Body of pancreas (tissue), 4 donors: ENCODE results near the gene STK31. TPM values are rescaled to one million over a fixed set of nuclear protein-coding genes. Genes with fewer than 3 reads are reported as not detected.

Source experiments
- ATAC-seq: fragments of 150-250 bp; one replicate; pipeline ENCODE4 v1.9.1; 2016
- DNase-seq, 4 donors: peaks; one replicate each; pipeline ENCODE4 v3.0.0-alpha.2; 2019
- H3K27ac ChIP-seq, 4 donors: fragments of 200-600 bp; sonication (generic); 1 replicate in 3 of 4; 2 replicates in 1 of 4; pipeline versions ENCODE4 v1.5.1 to v1.6.1; 2016 to 2019; ENCODE audit warnings: mild to moderate bottlenecking in 1 of 4, mixed read lengths in 1 of 4, moderate library complexity in 1 of 4
- H3K27me3 ChIP-seq, 2 donors: fragments of 200-600 bp; sonication (generic); one replicate each; pipeline ENCODE4 v1.6.0; 2016; ENCODE audit warnings: mild to moderate bottlenecking in 1 of 2
- H3K36me3 ChIP-seq, 2 donors: fragments of 200-600 bp; sonication (generic); replicated peaks in 1 of 2; 2 replicates each; pipeline ENCODE4 v1.5.1; 2016; ENCODE audit warnings: low read depth in 2 of 2; ENCODE audit not compliant: insufficient read depth in 1 of 2
- H3K4me1 ChIP-seq: fragments of 200-600 bp; sonication (generic); one replicate; pipeline ENCODE4 v1.6.0; 2016
- H3K4me3 ChIP-seq, 2 donors: fragments of 200-600 bp; sonication (generic); 1 replicate in 1 of 2; 2 replicates in 1 of 2; pipeline ENCODE4 v1.5.1; 2016 to 2019
- H3K9me3 ChIP-seq, 3 donors: fragments of 200-600 bp; sonication (generic); 1 replicate in 2 of 3; 2 replicates in 1 of 3; pipeline ENCODE4 v1.5.1; 2016
- CTCF ChIP-seq, 7 experiments: fragments of 450-650 bp in 4 of 7; fragments of 200-600 bp in 3 of 7; sonication (generic) in 3 of 7; IDR thresholded peaks; one replicate each; pipeline ENCODE4 v1.5.1; 2016 to 2019; ENCODE audit warnings: antibody characterized with exemption in 7 of 7
- POLR2A ChIP-seq, 3 donors: fragments of 450-650 bp; IDR thresholded peaks; one replicate each; pipeline ENCODE4 v1.6.1; 2016; ENCODE audit warnings: antibody characterized with exemption in 3 of 3, mild to moderate bottlenecking in 2 of 3
- WGBS, 2 donors: methylation state at CpG; one replicate each; pipeline ENCODE4 v1.1.5; 2017; 5-methylcytosine and 5-hydroxymethylcytosine counted together
- intact Hi-C: fragments of 100-400 bp; cut with DNase I; formaldehyde crosslinking; loops from one replicate; pipeline ENCODE4 v1.15.1; 2023
- total RNA-seq, 2 donors: library from RNA; depleted of rRNA; stranded (reverse); fragments of >200 nt; gene quantifications; one replicate each; pipeline ENCODE4 v1.1.0, GENCODE V29; 2016

STK31 gene
- total RNA-seq, 2 donors from 2014 or later: 2.3 TPM; not detected in 1

GRCh38 chr7:23713285-23714149, 3.5 kb downstream of the STK31 start:
- WGBS, 2 donors: 71 to 74% methylated on average over 6 of the region's 6 CpGs
- no peaks in the 10 kb centered on the region for H3K9me3 ChIP-seq
- H3K4me3 ChIP-seq: no peak overlapping the region
- DNase-seq (no peak), ATAC-seq (no peak)
- TF ChIP-seq POLR2A (IDR thresholded peaks at IDR 0.05) (no peak), CTCF (IDR thresholded peaks at IDR 0.05) (no peak)
- no peak overlapping the region for H3K27ac ChIP-seq
- no peaks in the 10 kb centered on the region for H3K27me3 ChIP-seq
- intact Hi-C loops: loop anchor here (5.0 to 10.0 kb wide), 2 partner anchors 59 to 141 kb away; no protein-coding TSS in a partner anchor
- H3K36me3 ChIP-seq: no peaks in the 10 kb centered on the region
- H3K4me1 ChIP-seq: peaks cover 17% of the 10 kb centered on the region

- H3K4me3 ChIP-seq: no peak overlapping the region
- WGBS, 2 donors: 53 to 61% methylated on average over 2 of the region's 2 CpGs
- DNase-seq (no peak), ATAC-seq (no peak)
- H3K27me3 ChIP-seq: no peaks in the 10 kb centered on the region
- no peak overlapping the region for H3K27ac ChIP-seq
- peaks cover 11% of the 10 kb centered on the region for H3K4me1 ChIP-seq
- no peaks in the 10 kb centered on the region for H3K9me3 ChIP-seq
- no peaks in the 10 kb centered on the region for H3K36me3 ChIP-seq
- intact Hi-C loops: loop anchor here (5.0 to 10.0 kb wide), 2 partner anchors 59 to 142 kb away; no protein-coding TSS in a partner anchor
- TF ChIP-seq CTCF (IDR thresholded peaks at IDR 0.05): no peak
- TF ChIP-seq POLR2A (IDR thresholded peaks at IDR 0.05): no peak
Observed at GRCh38 chr7:23714150-23714464, 4.1 kb downstream of the STK31 start.

GRCh38 chr7:23714579-23714978, 4.6 kb downstream of the STK31 start:
- H3K4me1 ChIP-seq: peaks cover 8% of the 10 kb centered on the region
- DNase-seq: no peak
- H3K27ac ChIP-seq: no peak overlapping the region
- no peaks in the 10 kb centered on the region for H3K9me3 ChIP-seq
- no peak overlapping the region for H3K4me3 ChIP-seq
- TF ChIP-seq CTCF (IDR thresholded peaks at IDR 0.05) (no peak), POLR2A (IDR thresholded peaks at IDR 0.05) (no peak)
- WGBS, 2 donors: 83% methylated on average over 1 of the region's 1 CpG
- no peaks in the 10 kb centered on the region for H3K27me3 ChIP-seq
- ATAC-seq: no peak
- no peaks in the 10 kb centered on the region for H3K36me3 ChIP-seq
- intact Hi-C loops: loop anchor here (5.0 to 10.0 kb wide), 2 partner anchors 60 to 142 kb away; no protein-coding TSS in a partner anchor

GRCh38 chr7:23715099-23715498, 5.1 kb downstream of the STK31 start:
- Histone ChIP-seq H3K4me1 (peaks cover 4% of the 10 kb centered on the region), H3K36me3 (no peaks in the 10 kb centered on the region), H3K27ac (no peak overlapping the region), H3K27me3 (no peaks in the 10 kb centered on the region), H3K4me3 (no peak overlapping the region), H3K9me3 (no peaks in the 10 kb centered on the region)
- no peak for TF ChIP-seq CTCF (IDR thresholded peaks at IDR 0.05)
- TF ChIP-seq POLR2A (IDR thresholded peaks at IDR 0.05): no peak
- DNase-seq: no peak
- intact Hi-C loops: loop anchor here (10.0 kb wide), 1 partner anchor 60 kb away; no protein-coding TSS in a partner anchor
- 88 to 90% methylated on average over 6 of the region's 6 CpGs for WGBS, 2 donors
- no peak for ATAC-seq
